Adipocyte (in vitro differentiated cells): ENCODE results near the gene MGRN1.

Experiments
- DNase-seq: peaks from one replicate; pipeline ENCODE4 v3.0.0-alpha.2; 2015; ENCODE audit warnings: low read depth
- H3K27me3 ChIP-seq: replicated peaks from 2 replicates; pipeline ENCODE4 v1.7.0; 2013; ENCODE audit warnings: mild to moderate bottlenecking, low read length, moderate library complexity; ENCODE audit not compliant: control insufficient read depth, insufficient read depth
- H3K36me3 ChIP-seq: 2 replicates; pipeline ENCODE4 v1.7.0; 2013; ENCODE audit warnings: low read length, mild to moderate bottlenecking, moderate library complexity; ENCODE audit not compliant: control insufficient read depth, insufficient read depth, severe bottlenecking
- H3K4me1 ChIP-seq: 2 replicates; pipeline ENCODE4 v1.7.0; 2013; ENCODE audit warnings: mild to moderate bottlenecking, low read length, moderate library complexity; ENCODE audit not compliant: control insufficient read depth, insufficient read depth
- H3K4me3 ChIP-seq: 2 replicates; pipeline ENCODE4 v1.7.0; 2013; ENCODE audit warnings: mild to moderate bottlenecking, low read length, moderate library complexity
- H3K9ac ChIP-seq: 2 replicates; pipeline ENCODE4 v1.7.0; 2013; ENCODE audit warnings: mild to moderate bottlenecking, low read length, moderate library complexity
- H3K9me3 ChIP-seq: 2 replicates; pipeline ENCODE4 v1.7.0; 2013; ENCODE audit warnings: mild to moderate bottlenecking, low read length, moderate library complexity; ENCODE audit not compliant: control insufficient read depth

Gene MGRN1

GRCh38 chr16:4624015-4624826 is at the start of gene MGRN1:
Gene MGRN1 (plus strand): TSS chr16:4624826. CDS start chr16:4624961, 135 bp downstream.
- DNase-seq: peak; percentile 99
- H3K36me3 ChIP-seq: no peaks in the 10 kb centered on the region
- H3K4me3 ChIP-seq: peak within 1 kb of the TSS; percentile 86
- H3K9me3 ChIP-seq: no peaks in the 10 kb centered on the region
- H3K27me3 ChIP-seq: no peaks in the 10 kb centered on the region
- H3K4me1 ChIP-seq: peaks cover 19% of the 10 kb centered on the region
- peak within 1 kb of the TSS; percentile 97 for H3K9ac ChIP-seq

GRCh38 chr16:4574919-4575705 is 49.5 kb upstream of the MGRN1 start:
- H3K36me3 ChIP-seq: no peaks in the 10 kb centered on the region
- peaks cover 3% of the 10 kb centered on the region for H3K4me1 ChIP-seq
- H3K4me3 ChIP-seq: no peak overlapping the region
- no peak overlapping the region for H3K9ac ChIP-seq
- H3K27me3 ChIP-seq: no peaks in the 10 kb centered on the region
- DNase-seq: no peak
- no peaks in the 10 kb centered on the region for H3K9me3 ChIP-seq

- no peaks in the 10 kb centered on the region for H3K27me3 ChIP-seq
- no peaks in the 10 kb centered on the region for H3K9me3 ChIP-seq
- H3K4me1 ChIP-seq: peaks cover 3% of the 10 kb centered on the region
- H3K4me3 ChIP-seq: no peak overlapping the region
- no peak for DNase-seq
- H3K36me3 ChIP-seq: no peaks in the 10 kb centered on the region
- H3K9ac ChIP-seq: no peak overlapping the region
Observed at GRCh38 chr16:4576008-4576407, 48.6 kb upstream of the MGRN1 start.

GRCh38 chr16:4578961-4579530 is 45.6 kb upstream of the MGRN1 start:
- Histone ChIP-seq H3K27me3 (peaks cover 4% of the 10 kb centered on the region), H3K9me3 (no peaks in the 10 kb centered on the region), H3K4me1 (no peaks in the 10 kb centered on the region), H3K9ac (no peak overlapping the region), H3K4me3 (no peak overlapping the region), H3K36me3 (no peaks in the 10 kb centered on the region)
- DNase-seq: no peak

GRCh38 chr16:4580250-4580649 is 44.4 kb upstream of the MGRN1 start:
- no peaks in the 10 kb centered on the region for H3K36me3 ChIP-seq
- no peaks in the 10 kb centered on the region for H3K9me3 ChIP-seq
- no peak overlapping the region for H3K9ac ChIP-seq
- peak; percentile 34 for DNase-seq
- no peaks in the 10 kb centered on the region for H3K4me1 ChIP-seq
- no peak overlapping the region for H3K4me3 ChIP-seq
- peaks cover 4% of the 10 kb centered on the region for H3K27me3 ChIP-seq

- DNase-seq: no peak
- Histone ChIP-seq H3K9me3 (peaks cover 13% of the 10 kb centered on the region), H3K27me3 (peaks cover 27% of the 10 kb centered on the region), H3K36me3 (no peaks in the 10 kb centered on the region), H3K4me3 (no peak overlapping the region), H3K9ac (no peak overlapping the region), H3K4me1 (no peaks in the 10 kb centered on the region)
Observed at GRCh38 chr16:4583906-4584305, 40.7 kb upstream of the MGRN1 start.

- peaks cover 14% of the 10 kb centered on the region for H3K9me3 ChIP-seq
- no peaks in the 10 kb centered on the region for H3K4me1 ChIP-seq
- DNase-seq: no peak
- no peaks in the 10 kb centered on the region for H3K36me3 ChIP-seq
- H3K27me3 ChIP-seq: peaks cover 27% of the 10 kb centered on the region
- H3K9ac ChIP-seq: no peak overlapping the region
- H3K4me3 ChIP-seq: no peak overlapping the region
Observed at GRCh38 chr16:4586291-4586690, 38.3 kb upstream of the MGRN1 start.

GRCh38 chr16:4588386-4588785 is 36.2 kb upstream of the MGRN1 start:
- no peaks in the 10 kb centered on the region for H3K4me1 ChIP-seq
- H3K9me3 ChIP-seq: peaks cover 14% of the 10 kb centered on the region
- peaks cover 29% of the 10 kb centered on the region for H3K27me3 ChIP-seq
- H3K9ac ChIP-seq: no peak overlapping the region
- no peaks in the 10 kb centered on the region for H3K36me3 ChIP-seq
- no peak for DNase-seq
- H3K4me3 ChIP-seq: no peak overlapping the region

- Histone ChIP-seq H3K4me1 (no peaks in the 10 kb centered on the region), H3K36me3 (no peaks in the 10 kb centered on the region), H3K27me3 (peaks cover 34% of the 10 kb centered on the region), H3K4me3 (no peak overlapping the region), H3K9ac (no peak overlapping the region), H3K9me3 (peaks cover 14% of the 10 kb centered on the region)
- DNase-seq: no peak
Observed at GRCh38 chr16:4588961-4589360, 35.7 kb upstream of the MGRN1 start.

GRCh38 chr16:4591191-4591590 is 33.4 kb upstream of the MGRN1 start:
- Histone ChIP-seq H3K4me1 (no peaks in the 10 kb centered on the region), H3K27me3 (peaks cover 38% of the 10 kb centered on the region), H3K9me3 (peaks cover 14% of the 10 kb centered on the region), H3K36me3 (no peaks in the 10 kb centered on the region), H3K4me3 (no peak overlapping the region), H3K9ac (no peak overlapping the region)
- DNase-seq: no peak

GRCh38 chr16:4591706-4592470 is 32.7 kb upstream of the MGRN1 start:
- peaks cover 14% of the 10 kb centered on the region for H3K9me3 ChIP-seq

More at GRCh38 chr16:4591706-4592470, 32.7 kb upstream of the MGRN1 start:
- no peak overlapping the region for H3K9ac ChIP-seq
- no peak overlapping the region for H3K4me3 ChIP-seq
- DNase-seq: no peak
- H3K36me3 ChIP-seq: no peaks in the 10 kb centered on the region
- H3K27me3 ChIP-seq: peaks cover 36% of the 10 kb centered on the region
- H3K4me1 ChIP-seq: no peaks in the 10 kb centered on the region
